HepG2 (cell line): ENCODE measurements around the gene ECHS1. TPM values are rescaled to one million over a fixed set of nuclear protein-coding genes. Genes with fewer than 3 reads are reported as not detected.

Experiments
- BATF2 ChIP-seq: sonication (generic); formaldehyde crosslinking; IDR thresholded peaks from 2 replicates; pipeline ENCODE4 v1.8.0; 2022; ENCODE audit warnings: mild to moderate bottlenecking, missing genetic modification reagents, moderate library complexity
- CC2D1A ChIP-seq: sonication (generic); formaldehyde crosslinking; IDR thresholded peaks from 2 replicates; pipeline ENCODE4 v1.8.1; 2023; ENCODE audit warnings: mild to moderate bottlenecking, missing genetic modification reagents
- CHCHD3 ChIP-seq: sonication (generic); formaldehyde crosslinking; IDR thresholded peaks from 2 replicates; pipeline ENCODE4 v1.8.0; 2022; ENCODE audit warnings: mild to moderate bottlenecking, missing genetic modification reagents, moderate library complexity
- EZH2 ChIP-seq: conservative IDR thresholded peaks from 2 replicates; pipeline ENCODE4 v1.6.1; 2012; ENCODE audit warnings: mild to moderate bottlenecking, low read depth, low read length, moderate library complexity
- GPN1 ChIP-seq: sonication (generic); formaldehyde crosslinking; IDR thresholded peaks from 2 replicates; pipeline ENCODE4 v1.5.1; 2020; ENCODE audit warnings: missing genetic modification reagents, borderline replicate concordance
- MIXL1 ChIP-seq: IDR thresholded peaks from 2 replicates; pipeline ENCODE4 v1.6.1; 2016
- RAD21 ChIP-seq: fragments of 450-650 bp; formaldehyde crosslinking; IDR thresholded peaks from 2 replicates; pipeline ENCODE4 v1.5.0; 2020; ENCODE audit warnings: mild to moderate bottlenecking
- RFX3 ChIP-seq: IDR thresholded peaks from 2 replicates; pipeline ENCODE4 v1.6.1; 2016; ENCODE audit warnings: missing biosample characterization, missing genetic modification reagents
- SMAD3 ChIP-seq: sonication (generic); formaldehyde crosslinking; IDR thresholded peaks from 2 replicates; pipeline ENCODE4 v1.4.0; 2020; ENCODE audit warnings: missing genetic modification reagents
- ZBTB44 ChIP-seq: sonication (generic); formaldehyde crosslinking; IDR thresholded peaks from 2 replicates; pipeline ENCODE4 v1.4.0; 2020; ENCODE audit warnings: missing genetic modification reagents
- ZKSCAN5 ChIP-seq: sonication (generic); formaldehyde crosslinking; IDR thresholded peaks from 2 replicates; pipeline ENCODE4 v1.5.1; 2020; ENCODE audit warnings: mild to moderate bottlenecking, missing genetic modification reagents
- ZNF24 ChIP-seq: fragments of 450-650 bp; IDR thresholded peaks from 2 replicates; pipeline ENCODE4 v1.6.1; 2017; ENCODE audit warnings: antibody characterized with exemption, mild to moderate bottlenecking
- ZNF484 ChIP-seq: sonication (generic); formaldehyde crosslinking; IDR thresholded peaks from 2 replicates; pipeline ENCODE4 v1.5.1; 2020; ENCODE audit warnings: mild to moderate bottlenecking, low read depth, missing genetic modification reagents, borderline replicate concordance
- ZNF546 ChIP-seq: sonication (generic); formaldehyde crosslinking; conservative IDR thresholded peaks from 2 replicates; pipeline ENCODE4 v1.8.1; 2023; ENCODE audit warnings: mild to moderate bottlenecking, missing genetic modification reagents
- ZNF597 ChIP-seq: sonication (generic); formaldehyde crosslinking; IDR thresholded peaks from 2 replicates; pipeline ENCODE4 v1.5.0; 2020; ENCODE audit warnings: missing genetic modification reagents
- ZSCAN22 ChIP-seq: sonication (generic); formaldehyde crosslinking; IDR thresholded peaks from 2 replicates; pipeline ENCODE4 v1.4.0; 2020; ENCODE audit warnings: mild to moderate bottlenecking, missing genetic modification reagents
- polyA plus RNA-seq, 8 experiments: library from polyadenylated mRNA; depleted of rRNA in 3 of 8; stranded (reverse) in 7 of 8; unstranded in 1 of 8; fragments of >200 nt; fragmentation: Illumina TruSeq in 4 of 8; extraction: Trizol in 4 of 8; gene quantifications; 2 replicates each; pipeline versions ENCODE4 v1.2.1 to v1.2.3, GENCODE V29; 2011 to 2016; ENCODE audit warnings: low read depth in 4 of 8, missing spikeins in 1 of 8, mixed read lengths in 1 of 8; ENCODE audit not compliant: insufficient read depth in 1 of 8
- total RNA-seq, 5 experiments: library from RNA; depleted of rRNA; stranded (reverse); fragments of >200 nt; fragmentation: Illumina TruSeq; extraction: Trizol; gene quantifications; 2 replicates each; pipeline ENCODE4 v1.2.3, GENCODE V29; 2016; ENCODE audit warnings: low read depth in 1 of 5
- TF ChIP-seq, protein P1 (sequence below): sonication (generic); formaldehyde crosslinking; IDR thresholded peaks from 2 replicates; pipeline ENCODE4 v1.8.0; 2022; ENCODE audit warnings: mild to moderate bottlenecking, missing genetic modification reagents
- TF ChIP-seq, protein P2 (sequence below): sonication (generic); formaldehyde crosslinking; IDR thresholded peaks from 2 replicates; pipeline ENCODE4 v1.4.0; 2020; ENCODE audit warnings: missing genetic modification reagents
- TF ChIP-seq, protein P3 (sequence below), 2 experiments: sonication (generic) in 1 of 2; formaldehyde crosslinking in 1 of 2; IDR thresholded peaks; 2 replicates each; pipeline versions ENCODE4 v1.4.0 to v1.6.1; 2016 to 2020; ENCODE audit warnings: borderline replicate concordance in 1 of 2, low read depth in 1 of 2, mild to moderate bottlenecking in 1 of 2, missing genetic modification reagents in 1 of 2

ECHS1 gene
- total and polyA plus RNA-seq, 2 of the 13 experiments (the other 11 are each of a cell fraction or from before 2014, with no cell fraction given), result 32.7 to 195 TPM

- TF ChIP-seq ZBTB44 (no peak), ZNF597 (CRISPR knock-in tag) (no peak), RFX3 (CRISPR knock-in tag) (no peak), ZNF484 (no peak), ZNF546 (no peak), ZNF24 (no peak), RAD21 (peak; percentile 49; the same call in 1 of the 2 replicates), ZSCAN22 (CRISPR knock-in tag) (no peak), BATF2 (no peak), ZKSCAN5 (CRISPR knock-in tag) (no peak), EZH2 (no peak), GPN1 (CRISPR knock-in tag) (no peak), SMAD3 (CRISPR knock-in tag) (no peak), CHCHD3 (CRISPR knock-in tag) (no peak), MIXL1 (CRISPR knock-in tag) (no peak), CC2D1A (CRISPR knock-in tag) (no peak)
- TF ChIP-seq, protein P1, sequence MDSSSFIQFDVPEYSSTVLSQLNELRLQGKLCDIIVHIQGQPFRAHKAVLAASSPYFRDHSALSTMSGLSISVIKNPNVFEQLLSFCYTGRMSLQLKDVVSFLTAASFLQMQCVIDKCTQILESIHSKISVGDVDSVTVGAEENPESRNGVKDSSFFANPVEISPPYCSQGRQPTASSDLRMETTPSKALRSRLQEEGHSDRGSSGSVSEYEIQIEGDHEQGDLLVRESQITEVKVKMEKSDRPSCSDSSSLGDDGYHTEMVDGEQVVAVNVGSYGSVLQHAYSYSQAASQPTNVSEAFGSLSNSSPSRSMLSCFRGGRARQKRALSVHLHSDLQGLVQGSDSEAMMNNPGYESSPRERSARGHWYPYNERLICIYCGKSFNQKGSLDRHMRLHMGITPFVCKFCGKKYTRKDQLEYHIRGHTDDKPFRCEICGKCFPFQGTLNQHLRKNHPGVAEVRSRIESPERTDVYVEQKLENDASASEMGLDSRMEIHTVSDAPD (CRISPR knock-in tag), result no peak
- TF ChIP-seq, protein P2, sequence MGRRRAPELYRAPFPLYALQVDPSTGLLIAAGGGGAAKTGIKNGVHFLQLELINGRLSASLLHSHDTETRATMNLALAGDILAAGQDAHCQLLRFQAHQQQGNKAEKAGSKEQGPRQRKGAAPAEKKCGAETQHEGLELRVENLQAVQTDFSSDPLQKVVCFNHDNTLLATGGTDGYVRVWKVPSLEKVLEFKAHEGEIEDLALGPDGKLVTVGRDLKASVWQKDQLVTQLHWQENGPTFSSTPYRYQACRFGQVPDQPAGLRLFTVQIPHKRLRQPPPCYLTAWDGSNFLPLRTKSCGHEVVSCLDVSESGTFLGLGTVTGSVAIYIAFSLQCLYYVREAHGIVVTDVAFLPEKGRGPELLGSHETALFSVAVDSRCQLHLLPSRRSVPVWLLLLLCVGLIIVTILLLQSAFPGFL (CRISPR knock-in tag), result no peak
- TF ChIP-seq, protein P3, sequence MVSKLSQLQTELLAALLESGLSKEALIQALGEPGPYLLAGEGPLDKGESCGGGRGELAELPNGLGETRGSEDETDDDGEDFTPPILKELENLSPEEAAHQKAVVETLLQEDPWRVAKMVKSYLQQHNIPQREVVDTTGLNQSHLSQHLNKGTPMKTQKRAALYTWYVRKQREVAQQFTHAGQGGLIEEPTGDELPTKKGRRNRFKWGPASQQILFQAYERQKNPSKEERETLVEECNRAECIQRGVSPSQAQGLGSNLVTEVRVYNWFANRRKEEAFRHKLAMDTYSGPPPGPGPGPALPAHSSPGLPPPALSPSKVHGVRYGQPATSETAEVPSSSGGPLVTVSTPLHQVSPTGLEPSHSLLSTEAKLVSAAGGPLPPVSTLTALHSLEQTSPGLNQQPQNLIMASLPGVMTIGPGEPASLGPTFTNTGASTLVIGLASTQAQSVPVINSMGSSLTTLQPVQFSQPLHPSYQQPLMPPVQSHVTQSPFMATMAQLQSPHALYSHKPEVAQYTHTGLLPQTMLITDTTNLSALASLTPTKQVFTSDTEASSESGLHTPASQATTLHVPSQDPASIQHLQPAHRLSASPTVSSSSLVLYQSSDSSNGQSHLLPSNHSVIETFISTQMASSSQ (IDR thresholded peaks at IDR 0.05; ENCODE audit: low read depth), result no peak
- TF ChIP-seq, protein P3 (CRISPR knock-in tag; IDR thresholded peaks at IDR 0.05; ENCODE audit: borderline replicate concordance), result no peak
These were observed at the start of gene ECHS1 (continued) for GRCh38 chr10:133373174-133374090.
